Skin of body (tissue), 2 donors: Measurements from ENCODE around the gene MARS1. TPM values are rescaled to one million over a fixed set of nuclear protein-coding genes. Genes with fewer than 3 reads are reported as not detected.
A peak's percentile ranks its signal among the peaks of the same experiment; 100 is the strongest.
"Not testable (repeated sequence)": the region's sequence is repeated elsewhere in the genome, so short reads cannot be mapped to it uniquely, and the experiment has no call there.

Experiments used
- DNase-seq: peaks from one replicate; lab custom pipeline; 2025; lab: John Stamatoyannopoulos, UW
- total RNA-seq: library from RNA; depleted of rRNA; stranded (reverse); fragments of >200 nt; gene quantifications from one replicate; pipeline ENCODE4 v1.2.3, GENCODE V29; 2014

The MARS1 gene
- total RNA-seq, 1 donor from 2014 or later, result 51.8 TPM

- DNase-seq, result no peak
Measured at GRCh38 chr12:57516617-57517153, 28.8 kb downstream of the MARS1 start.

GRCh38 chr12:57517187-57517586 is 29.3 kb downstream of the MARS1 start:
- DNase-seq, result no peak

GRCh38 chr12:57517718-57518117 is 29.9 kb downstream of the MARS1 start:
- DNase-seq, result not testable (repeated sequence)

GRCh38 chr12:57518176-57518919 is 30.5 kb downstream of the MARS1 start:
- DNase-seq, result peak; percentile 59

- no peak for DNase-seq
Measured at GRCh38 chr12:57518920-57519795, 31.3 kb downstream of the MARS1 start.

- DNase-seq, result no peak
Measured at GRCh38 chr12:57519796-57520052, 31.9 kb downstream of the MARS1 start.

- peak; percentile 99 for DNase-seq
Measured at GRCh38 chr12:57520053-57520818, 32.4 kb downstream of the MARS1 start, which contains the start of gene DDIT3. Gene DDIT3 (minus strand): TSS chr12:57520514. CDS start chr12:57517406, 3,108 bp downstream.

GRCh38 chr12:57521525-57522010 is 33.7 kb downstream of the MARS1 start:
- peak; percentile 59 for DNase-seq

GRCh38 chr12:57522011-57522886 is 34.4 kb downstream of the MARS1 start, which contains the start of gene MBD6:
Gene MBD6 (plus strand): TSS chr12:57522824. CDS start chr12:57524304, 1,480 bp downstream.
- DNase-seq, result peak; percentile 87

- DNase-seq, result peak; percentile 82
Measured at GRCh38 chr12:57522887-57523705, 35.2 kb downstream of the MARS1 start.

GRCh38 chr12:57523706-57524614 is 36.1 kb downstream of the MARS1 start:
- no peak for DNase-seq

GRCh38 chr12:57524814-57525614 is 37.1 kb downstream of the MARS1 start:
- DNase-seq, result no peak

GRCh38 chr12:57525615-57526383 is 37.9 kb downstream of the MARS1 start:
- no peak for DNase-seq

GRCh38 chr12:57526477-57527126 is 38.7 kb downstream of the MARS1 start:
- no peak for DNase-seq

- peak; percentile 19 for DNase-seq
Measured at GRCh38 chr12:57527184-57527583, 39.3 kb downstream of the MARS1 start.

- DNase-seq, result no peak
Measured at GRCh38 chr12:57528176-57528575, 40.3 kb downstream of the MARS1 start.
